ENCODE data around the gene SDCCAG8.

The SDCCAG8 gene

DNA sequence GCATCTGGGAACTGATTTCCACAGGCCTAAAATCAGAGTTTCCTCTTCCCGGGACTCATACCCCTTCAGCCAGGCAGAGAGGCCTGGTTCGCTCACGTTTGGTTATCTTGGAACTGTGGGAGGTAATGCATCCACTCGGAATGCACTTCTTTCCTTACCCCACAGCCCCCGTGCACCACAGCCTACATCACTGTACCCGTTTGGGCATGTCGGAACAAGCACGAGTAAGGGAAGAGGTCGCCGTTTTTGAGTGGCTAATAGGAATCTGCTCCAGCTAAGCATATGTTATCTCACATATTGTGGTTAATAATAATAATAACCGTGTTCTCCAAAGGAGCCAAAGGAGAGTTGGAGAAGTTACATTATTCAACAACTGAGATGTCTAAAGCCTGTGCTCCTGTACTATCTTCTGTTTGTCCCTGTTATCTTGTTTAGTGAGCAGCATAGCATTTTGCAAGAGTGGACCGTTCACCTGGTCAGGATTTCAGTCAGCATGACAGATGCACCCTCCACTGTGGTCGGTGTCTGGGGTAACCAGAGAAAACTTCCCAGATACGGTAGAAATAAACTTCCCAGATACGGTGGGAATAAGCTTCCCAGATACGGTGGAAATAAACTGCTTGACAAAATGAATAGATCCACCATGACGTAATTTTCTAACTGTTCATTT is 198.6 kb downstream of the SDCCAG8 start:
- H3K9ac ChIP-seq (ENCODE audit: low read depth, low read length) = no peak overlapping the region
- H3K36me3 ChIP-seq (ENCODE audit: insufficient read depth, low read length) = no peaks in the 10 kb centered on the region
- no peaks in the 10 kb centered on the region for H3K4me1 ChIP-seq (ENCODE audit: control insufficient read depth, insufficient read depth, low read length)
- no peaks in the 10 kb centered on the region for H3K9me3 ChIP-seq (replicated peaks; ENCODE audit: low read length)
- no peak overlapping the region for H3K4me2 ChIP-seq (ENCODE audit: low read length)
- H3K4me3 ChIP-seq (ENCODE audit: low read length) = no peak overlapping the region
- H3K27me3 ChIP-seq (ENCODE audit: control insufficient read depth, insufficient read depth, low read length) = no peaks in the 10 kb centered on the region

- Histone ChIP-seq H3K9me3 (replicated peaks; ENCODE audit: low read length) (no peaks in the 10 kb centered on the region), H3K4me3 (ENCODE audit: low read length) (no peak overlapping the region), H3K4me2 (ENCODE audit: low read length) (no peak overlapping the region), H3K27me3 (ENCODE audit: control insufficient read depth, insufficient read depth, low read length) (no peaks in the 10 kb centered on the region), H3K4me1 (ENCODE audit: control insufficient read depth, insufficient read depth, low read length) (no peaks in the 10 kb centered on the region), H3K36me3 (ENCODE audit: insufficient read depth, low read length) (no peaks in the 10 kb centered on the region), H3K9ac (ENCODE audit: low read depth, low read length) (no peak overlapping the region)
Measured at GRCh38 chr1:243455760-243456651, 200.2 kb downstream of the SDCCAG8 start.

DNA sequence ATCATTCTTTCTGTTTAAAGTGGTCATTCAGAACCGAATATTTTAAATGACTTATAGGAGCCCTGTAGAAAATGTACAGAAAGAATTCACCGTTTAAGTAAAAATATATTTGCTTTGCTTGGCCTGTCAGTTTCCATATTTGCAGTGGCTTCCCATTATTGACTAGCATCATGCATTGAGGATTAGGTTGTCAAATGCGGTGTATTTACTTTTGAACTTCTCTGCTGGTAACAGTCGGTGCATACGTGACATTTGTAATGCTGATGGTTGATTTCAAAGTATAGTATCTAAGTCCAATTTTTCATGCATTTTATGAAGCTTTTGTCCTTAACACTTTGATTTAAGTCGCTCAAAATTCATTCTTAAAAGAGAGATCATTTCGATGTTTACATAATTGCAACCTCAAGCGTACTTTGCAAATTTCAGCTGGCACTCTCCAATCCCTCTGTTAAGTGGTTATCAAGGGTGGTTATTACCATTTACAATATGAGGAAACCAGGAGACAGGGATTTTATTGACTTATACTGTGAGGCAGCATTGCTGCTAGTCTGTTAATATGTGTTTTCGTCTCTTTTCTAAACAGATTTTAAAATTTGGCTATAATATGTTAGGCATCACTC is 201.6 kb downstream of the SDCCAG8 start:
- H3K36me3 ChIP-seq (ENCODE audit: insufficient read depth, low read length) = no peaks in the 10 kb centered on the region
- no peaks in the 10 kb centered on the region for H3K9me3 ChIP-seq (replicated peaks; ENCODE audit: low read length)
- no peak overlapping the region for H3K9ac ChIP-seq (ENCODE audit: low read depth, low read length)
- no peaks in the 10 kb centered on the region for H3K4me1 ChIP-seq (ENCODE audit: control insufficient read depth, insufficient read depth, low read length)
- H3K27me3 ChIP-seq (ENCODE audit: control insufficient read depth, insufficient read depth, low read length) = no peaks in the 10 kb centered on the region
- H3K4me2 ChIP-seq (ENCODE audit: low read length) = no peak overlapping the region
- H3K4me3 ChIP-seq (ENCODE audit: low read length) = no peak overlapping the region

DNA sequence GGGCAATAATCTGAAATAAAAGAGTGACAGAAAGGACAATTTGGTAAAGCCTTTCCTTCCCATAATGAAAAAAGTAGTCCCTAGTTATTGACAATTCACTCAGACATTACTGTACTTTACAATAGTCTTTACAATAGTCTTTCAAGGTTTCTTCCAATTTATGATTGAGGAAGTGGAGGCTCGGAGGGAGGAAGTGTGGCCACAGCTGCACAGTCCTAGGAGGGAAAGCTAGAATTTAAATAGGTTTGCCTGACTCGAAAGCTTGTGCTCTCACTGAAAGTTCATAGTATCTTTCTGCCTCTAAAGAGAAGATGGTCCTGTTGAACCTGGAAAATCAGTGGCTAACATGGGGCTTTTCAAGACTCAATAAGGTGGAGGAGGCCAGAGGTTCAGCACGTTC is 203.2 kb downstream of the SDCCAG8 start:
- Histone ChIP-seq H3K9me3 (replicated peaks; ENCODE audit: low read length) (no peaks in the 10 kb centered on the region), H3K4me3 (ENCODE audit: low read length) (no peak overlapping the region), H3K9ac (ENCODE audit: low read depth, low read length) (no peak overlapping the region), H3K36me3 (ENCODE audit: insufficient read depth, low read length) (no peaks in the 10 kb centered on the region), H3K4me2 (ENCODE audit: low read length) (no peak overlapping the region), H3K4me1 (ENCODE audit: control insufficient read depth, insufficient read depth, low read length) (no peaks in the 10 kb centered on the region), H3K27me3 (ENCODE audit: control insufficient read depth, insufficient read depth, low read length) (no peaks in the 10 kb centered on the region)

DNA sequence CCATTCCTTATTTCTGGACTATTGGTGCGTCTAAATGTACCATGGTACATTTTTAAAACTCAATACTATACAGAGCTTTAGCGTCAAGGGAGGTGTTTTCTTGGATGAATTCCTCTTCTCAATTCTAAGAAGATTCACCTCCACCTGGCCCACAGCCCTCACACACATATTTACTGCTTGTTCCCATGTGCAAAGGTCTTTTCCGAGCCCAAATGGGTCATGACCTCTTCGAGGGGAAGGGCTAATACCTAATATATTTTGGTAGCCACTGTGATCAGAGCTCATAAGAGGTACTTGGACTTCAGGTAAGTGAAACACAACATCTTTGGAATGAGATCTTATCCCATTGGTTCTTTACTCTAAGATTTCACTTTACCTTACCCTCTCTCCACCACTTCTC is 205.9 kb downstream of the SDCCAG8 start:
- Histone ChIP-seq H3K9ac (ENCODE audit: low read depth, low read length) (no peak overlapping the region), H3K4me1 (ENCODE audit: control insufficient read depth, insufficient read depth, low read length) (no peaks in the 10 kb centered on the region), H3K36me3 (ENCODE audit: insufficient read depth, low read length) (no peaks in the 10 kb centered on the region)

GRCh38 chr1:243462929-243463697 is 207.3 kb downstream of the SDCCAG8 start:
- no peak overlapping the region for H3K4me3 ChIP-seq (ENCODE audit: low read length)
- H3K4me1 ChIP-seq (ENCODE audit: control insufficient read depth, insufficient read depth, low read length) = no peaks in the 10 kb centered on the region
- H3K27me3 ChIP-seq (ENCODE audit: control insufficient read depth, insufficient read depth, low read length) = no peaks in the 10 kb centered on the region
- no peak overlapping the region for H3K4me2 ChIP-seq (ENCODE audit: low read length)
- H3K9ac ChIP-seq (ENCODE audit: low read depth, low read length) = no peak overlapping the region
- H3K36me3 ChIP-seq (ENCODE audit: insufficient read depth, low read length) = no peaks in the 10 kb centered on the region
- no peaks in the 10 kb centered on the region for H3K9me3 ChIP-seq (replicated peaks; ENCODE audit: low read length)

More for the DNA sequence above, 205.9 kb downstream of the SDCCAG8 start:
- Histone ChIP-seq H3K4me3 (ENCODE audit: low read length) (no peak overlapping the region), H3K27me3 (ENCODE audit: control insufficient read depth, insufficient read depth, low read length) (no peaks in the 10 kb centered on the region), H3K9me3 (replicated peaks; ENCODE audit: low read length) (no peaks in the 10 kb centered on the region), H3K4me2 (ENCODE audit: low read length) (no peak overlapping the region)

GRCh38 chr1:243465081-243465480 is 209.2 kb downstream of the SDCCAG8 start:
- Histone ChIP-seq H3K4me2 (ENCODE audit: low read length) (no peak overlapping the region), H3K4me1 (ENCODE audit: control insufficient read depth, insufficient read depth, low read length) (no peaks in the 10 kb centered on the region), H3K27me3 (ENCODE audit: control insufficient read depth, insufficient read depth, low read length) (no peaks in the 10 kb centered on the region), H3K36me3 (ENCODE audit: insufficient read depth, low read length) (no peaks in the 10 kb centered on the region), H3K9me3 (replicated peaks; ENCODE audit: low read length) (no peaks in the 10 kb centered on the region), H3K4me3 (ENCODE audit: low read length) (no peak overlapping the region), H3K9ac (ENCODE audit: low read depth, low read length) (no peak overlapping the region)

- Histone ChIP-seq H3K4me1 (ENCODE audit: control insufficient read depth, insufficient read depth, low read length) (no peaks in the 10 kb centered on the region), H3K4me2 (ENCODE audit: low read length) (no peak overlapping the region), H3K9me3 (replicated peaks; ENCODE audit: low read length) (no peaks in the 10 kb centered on the region), H3K4me3 (ENCODE audit: low read length) (no peak overlapping the region), H3K27me3 (ENCODE audit: control insufficient read depth, insufficient read depth, low read length) (no peaks in the 10 kb centered on the region), H3K9ac (ENCODE audit: low read depth, low read length) (no peak overlapping the region), H3K36me3 (ENCODE audit: insufficient read depth, low read length) (no peaks in the 10 kb centered on the region)
Measured at GRCh38 chr1:243465738-243466137, 209.9 kb downstream of the SDCCAG8 start.

DNA sequence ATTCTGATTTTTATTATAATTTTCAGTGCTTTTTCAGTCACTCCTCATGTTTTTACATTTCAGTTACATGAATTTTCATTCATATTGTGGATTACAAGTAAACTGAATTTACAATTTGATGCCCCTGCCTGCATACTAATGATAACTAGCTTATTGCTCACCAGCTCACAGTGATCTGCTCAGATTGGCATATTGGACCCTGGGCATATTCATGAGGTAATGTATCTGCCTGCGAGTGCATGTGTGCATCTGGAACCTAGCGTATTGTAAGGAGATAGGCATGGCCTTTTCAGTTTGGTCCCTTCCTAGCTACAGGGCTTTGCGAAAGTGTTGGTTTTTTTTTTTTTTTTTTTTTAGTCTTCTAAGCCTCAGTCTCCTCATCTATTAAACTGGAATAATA is 213.7 kb downstream of the SDCCAG8 start:
- Histone ChIP-seq H3K4me3 (ENCODE audit: low read length) (no peak overlapping the region), H3K9ac (ENCODE audit: low read depth, low read length) (no peak overlapping the region), H3K4me2 (ENCODE audit: low read length) (no peak overlapping the region), H3K9me3 (replicated peaks; ENCODE audit: low read length) (no peaks in the 10 kb centered on the region), H3K4me1 (ENCODE audit: control insufficient read depth, insufficient read depth, low read length) (peaks cover 14% of the 10 kb centered on the region), H3K27me3 (ENCODE audit: control insufficient read depth, insufficient read depth, low read length) (no peaks in the 10 kb centered on the region), H3K36me3 (ENCODE audit: insufficient read depth, low read length) (no peaks in the 10 kb centered on the region)

DNA sequence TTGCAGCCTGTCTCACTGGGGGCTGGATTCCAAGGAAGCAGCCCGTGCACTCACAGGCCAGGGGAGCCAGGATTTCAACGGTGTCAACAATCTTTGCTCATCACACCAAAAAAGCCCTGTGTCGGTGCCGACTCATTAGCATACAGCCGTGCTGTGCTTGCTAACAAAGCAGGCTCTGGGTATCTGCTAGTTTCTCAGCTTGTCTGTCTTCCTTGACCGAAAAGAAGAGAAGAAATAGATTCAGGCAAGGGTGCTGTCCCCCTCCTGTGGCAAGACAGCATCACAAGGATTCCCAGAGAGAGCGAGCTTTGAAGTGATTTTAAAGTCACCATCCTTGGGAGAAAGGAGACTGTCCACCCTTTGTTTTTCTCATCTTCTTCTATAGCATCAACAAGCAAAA is 214.7 kb downstream of the SDCCAG8 start:
- Histone ChIP-seq H3K9me3 (replicated peaks; ENCODE audit: low read length) (no peaks in the 10 kb centered on the region), H3K9ac (ENCODE audit: low read depth, low read length) (no peak overlapping the region), H3K4me3 (ENCODE audit: low read length) (no peak overlapping the region), H3K4me2 (ENCODE audit: low read length) (no peak overlapping the region), H3K36me3 (ENCODE audit: insufficient read depth, low read length) (no peaks in the 10 kb centered on the region), H3K4me1 (ENCODE audit: control insufficient read depth, insufficient read depth, low read length) (peaks cover 14% of the 10 kb centered on the region), H3K27me3 (ENCODE audit: control insufficient read depth, insufficient read depth, low read length) (no peaks in the 10 kb centered on the region)

DNA sequence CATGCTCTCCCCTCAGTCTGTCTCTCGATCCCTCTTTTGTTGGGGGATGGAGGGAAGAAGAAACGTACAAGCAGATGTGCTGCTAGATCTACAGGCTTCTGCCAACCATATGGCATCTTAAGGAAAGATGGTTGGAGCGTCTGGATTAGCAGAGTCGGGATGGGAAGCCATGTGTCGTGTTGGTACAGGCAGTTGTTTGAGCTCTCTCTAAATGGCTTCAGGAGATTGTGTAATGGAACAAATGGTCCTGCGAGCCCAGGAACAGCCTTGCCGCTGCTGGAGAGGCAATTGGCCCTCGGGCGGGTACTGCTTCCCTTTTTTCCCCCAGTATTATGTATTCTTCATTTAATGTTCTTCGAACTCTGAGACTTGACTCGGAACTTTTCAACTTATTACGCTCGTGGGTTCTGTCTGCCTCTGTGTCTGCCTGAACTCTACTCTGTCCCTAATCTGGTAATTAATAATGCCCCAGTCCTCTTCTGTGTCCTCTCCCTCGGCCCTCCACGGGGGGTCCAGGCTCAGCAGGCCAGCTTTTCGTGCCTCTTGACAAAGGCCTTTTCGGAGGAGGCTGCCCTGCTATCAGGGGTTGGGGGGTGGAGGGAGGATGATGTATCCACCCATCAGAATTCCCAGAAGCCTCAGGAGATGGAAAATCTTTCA is 215.3 kb downstream of the SDCCAG8 start:
- Histone ChIP-seq H3K9ac (ENCODE audit: low read depth, low read length) (no peak overlapping the region), H3K27me3 (ENCODE audit: control insufficient read depth, insufficient read depth, low read length) (no peaks in the 10 kb centered on the region), H3K36me3 (ENCODE audit: insufficient read depth, low read length) (no peaks in the 10 kb centered on the region), H3K4me2 (ENCODE audit: low read length) (no peak overlapping the region), H3K9me3 (replicated peaks; ENCODE audit: low read length) (no peaks in the 10 kb centered on the region), H3K4me1 (ENCODE audit: control insufficient read depth, insufficient read depth, low read length) (peaks cover 14% of the 10 kb centered on the region), H3K4me3 (ENCODE audit: low read length) (no peak overlapping the region)

Data from skeletal muscle satellite cell (primary cell).